ENCODE data around the gene DDX41.

- TF ChIP-seq CTCF (IDR thresholded peaks at IDR 0.05) (no peak), POLR2A (IDR thresholded peaks at IDR 0.05) (no peak)
These were observed 13.2 kb downstream of the DDX41 start for GRCh38 chr5:177503351-177504085.

All from heart left ventricle (tissue), 13 donors.